ENCODE data around the gene ITSN1. TPM values are rescaled to one million over a fixed set of nuclear protein-coding genes. Genes with fewer than 3 reads are reported as not detected.

ITSN1 gene
- polyA plus RNA-seq, 1 donor from 2014 or later, result 35.1 TPM

- TF ChIP-seq TAF1 (IDR thresholded peaks at IDR 0.05; ENCODE audit: low read depth) (no peak), EP300 (conservative IDR thresholded peaks at IDR 0.05; ENCODE audit: poor library complexity, severe bottlenecking) (no peak), MXI1 (conservative IDR thresholded peaks at IDR 0.05; ENCODE audit: poor library complexity, severe bottlenecking) (no peak), RAD21 (conservative IDR thresholded peaks at IDR 0.05) (no peak), REST (IDR thresholded peaks at IDR 0.05; ENCODE audit: borderline replicate concordance) (no peak), POLR2AphosphoS5 (IDR thresholded peaks at IDR 0.05) (no peak), SMC3 (conservative IDR thresholded peaks at IDR 0.05; ENCODE audit: poor library complexity) (no peak), CTCF (IDR thresholded peaks at IDR 0.05; ENCODE audit: poor library complexity, severe bottlenecking) (no peak), EZH2 (IDR thresholded peaks at IDR 0.05; ENCODE audit: borderline replicate concordance, insufficient read depth, low read length, poor library complexity, severe bottlenecking) (no peak)
- H4K20me1 ChIP-seq (ENCODE audit: insufficient read depth), result no peaks in the 10 kb centered on the region
- no peaks in the 10 kb centered on the region for H3K9me2 ChIP-seq (ENCODE audit: insufficient read depth, low read length)
- no peak overlapping the region for H2AFZ ChIP-seq (ENCODE audit: low read depth, low read length)
- no peaks in the 10 kb centered on the region for H3K36me3 ChIP-seq (ENCODE audit: insufficient read depth, low read length)
- H3K9ac ChIP-seq (ENCODE audit: low read length), result no peak overlapping the region
- H3K4me3 ChIP-seq (ENCODE audit: low read length), result no peak overlapping the region
- H3K9me3 ChIP-seq (ENCODE audit: low read length), result no peaks in the 10 kb centered on the region
- H3K4me2 ChIP-seq (ENCODE audit: low read length), result no peak overlapping the region
- no peaks in the 10 kb centered on the region for H3F3A ChIP-seq (ENCODE audit: insufficient read depth, low read length, poor library complexity, severe bottlenecking)
- H3K27me3 ChIP-seq (ENCODE audit: insufficient read depth, low read depth, low read length), result no peaks in the 10 kb centered on the region
- H3K79me2 ChIP-seq (replicated peaks; ENCODE audit: insufficient read depth, low read length), result no peaks in the 10 kb centered on the region
- no peak overlapping the region for H3K27ac ChIP-seq (ENCODE audit: low read length)
Measured at GRCh38 chr21:33846141-33846540, 203.8 kb downstream of the ITSN1 start.

GRCh38 chr21:33847588-33848248 is 205.4 kb downstream of the ITSN1 start:
- H3K27me3 ChIP-seq (ENCODE audit: insufficient read depth, low read depth, low read length), result no peaks in the 10 kb centered on the region
- TF ChIP-seq EZH2 (IDR thresholded peaks at IDR 0.05; ENCODE audit: borderline replicate concordance, insufficient read depth, low read length, poor library complexity, severe bottlenecking) (no peak), REST (IDR thresholded peaks at IDR 0.05; ENCODE audit: borderline replicate concordance) (no peak), TAF1 (IDR thresholded peaks at IDR 0.05; ENCODE audit: low read depth) (no peak), MXI1 (conservative IDR thresholded peaks at IDR 0.05; ENCODE audit: poor library complexity, severe bottlenecking) (no peak), CTCF (IDR thresholded peaks at IDR 0.05; ENCODE audit: poor library complexity, severe bottlenecking) (no peak), EP300 (conservative IDR thresholded peaks at IDR 0.05; ENCODE audit: poor library complexity, severe bottlenecking) (no peak), POLR2AphosphoS5 (IDR thresholded peaks at IDR 0.05) (no peak), RAD21 (conservative IDR thresholded peaks at IDR 0.05) (no peak), SMC3 (conservative IDR thresholded peaks at IDR 0.05; ENCODE audit: poor library complexity) (no peak)
- H3K4me2 ChIP-seq (ENCODE audit: low read length), result no peak overlapping the region
- H3K79me2 ChIP-seq (replicated peaks; ENCODE audit: insufficient read depth, low read length), result no peaks in the 10 kb centered on the region
- no peaks in the 10 kb centered on the region for H3F3A ChIP-seq (ENCODE audit: insufficient read depth, low read length, poor library complexity, severe bottlenecking)
- H3K9me3 ChIP-seq (ENCODE audit: low read length), result no peaks in the 10 kb centered on the region
- H3K4me3 ChIP-seq (ENCODE audit: low read length), result no peak overlapping the region
- no peak overlapping the region for H3K27ac ChIP-seq (ENCODE audit: low read length)
- no peak overlapping the region for H3K9ac ChIP-seq (ENCODE audit: low read length)
- no peaks in the 10 kb centered on the region for H3K9me2 ChIP-seq (ENCODE audit: insufficient read depth, low read length)
- no peaks in the 10 kb centered on the region for H4K20me1 ChIP-seq (ENCODE audit: insufficient read depth)
- no peak overlapping the region for H2AFZ ChIP-seq (ENCODE audit: low read depth, low read length)
- no peaks in the 10 kb centered on the region for H3K36me3 ChIP-seq (ENCODE audit: insufficient read depth, low read length)
